Testis (tissue), 3 donors: ENCODE measurements around the gene KIAA0513. TPM values are rescaled to one million over a fixed set of nuclear protein-coding genes. Genes with fewer than 3 reads are reported as not detected.

Experiments used
- DNase-seq: peaks from one replicate; pipeline ENCODE4 v3.0.0-alpha.2; 2019
- H3K27ac ChIP-seq, 2 donors: fragments of 200-600 bp; sonication (generic); one replicate each; pipeline ENCODE4 v1.5.1; 2019
- H3K27me3 ChIP-seq: fragments of 200-600 bp; sonication (generic); one replicate; pipeline ENCODE4 v1.5.1; 2019
- H3K36me3 ChIP-seq: fragments of 200-600 bp; sonication (generic); one replicate; pipeline ENCODE4 v1.5.1; 2017; ENCODE audit warnings: low read depth; ENCODE audit errors: missing control alignments
- H3K4me1 ChIP-seq: fragments of 200-600 bp; sonication (generic); one replicate; pipeline ENCODE4 v1.5.1; 2019
- H3K4me3 ChIP-seq, 2 donors: fragments of 200-600 bp; sonication (generic); one replicate each; pipeline ENCODE4 v1.5.1; 2017 to 2019
- H3K9me3 ChIP-seq: fragments of 200-600 bp; sonication (generic); one replicate; pipeline ENCODE4 v1.5.1; 2017
- CTCF ChIP-seq, 3 experiments: fragments of 450-650 bp in 2 of 3; fragments of 200-600 bp in 1 of 3; sonication (generic) in 1 of 3; IDR thresholded peaks; one replicate each; pipeline ENCODE4 v1.5.1; 2016 to 2019; ENCODE audit warnings: antibody characterized with exemption in 3 of 3, mild to moderate bottlenecking in 2 of 3, moderate library complexity in 1 of 3
- POLR2A ChIP-seq: fragments of 450-650 bp; IDR thresholded peaks from one replicate; pipeline ENCODE4 v1.6.1; 2017; ENCODE audit warnings: antibody characterized with exemption, mild to moderate bottlenecking, moderate library complexity
- WGBS, 2 donors: methylation state at CpG; one replicate each; pipeline ENCODE4 v1.1.5; 2018; 5-methylcytosine and 5-hydroxymethylcytosine counted together
- intact Hi-C: fragments of 100-400 bp; cut with DNase I; formaldehyde crosslinking; loops from one replicate; pipeline ENCODE4 v1.15.1; 2023; ENCODE audit warnings: low total_unique reads
- polyA plus RNA-seq: library from polyadenylated mRNA; stranded (reverse); fragments of 350-450 nt; fragmentation: Illumina TruSeq; extraction: RNeasy Lipid Tissue Mini Kit (QIAGEN cat#74804); gene quantifications from one replicate; pipeline ENCODE4 v1.2.3, GENCODE V29; 2014; ENCODE audit warnings: low read depth, low replicate concordance; ENCODE audit not compliant: insufficient read depth
- total RNA-seq, 2 donors: library from RNA; depleted of rRNA; stranded (reverse); fragments of >200 nt; gene quantifications; one replicate each; pipeline ENCODE4 v1.2.3, GENCODE V29; 2016

Gene KIAA0513
- total and polyA plus RNA-seq, 3 donors from 2014 or later: 9.8 to 18.7 (median 18.4) TPM

GRCh38 chr16:85045641-85046471, 18.3 kb downstream of the KIAA0513 start:
- no peak overlapping the region for H3K27ac ChIP-seq
- WGBS, 2 donors: 87 to 88% methylated on average over 19 to 23 of the region's 23 CpGs
- intact Hi-C loops: no loop called here
- no peaks in the 10 kb centered on the region for H3K27me3 ChIP-seq
- no peak for TF ChIP-seq CTCF (IDR thresholded peaks at IDR 0.05)
- TF ChIP-seq POLR2A: no peak
- peaks cover 14% of the 10 kb centered on the region for H3K4me1 ChIP-seq
- no peaks in the 10 kb centered on the region for H3K9me3 ChIP-seq
- DNase-seq: no peak
- no peaks in the 10 kb centered on the region for H3K36me3 ChIP-seq
- no peak overlapping the region for H3K4me3 ChIP-seq

GRCh38 chr16:85046472-85046916, 18.9 kb downstream of the KIAA0513 start:
- Histone ChIP-seq H3K27ac (no peak overlapping the region), H3K9me3 (no peaks in the 10 kb centered on the region), H3K4me1 (peaks cover 20% of the 10 kb centered on the region), H3K27me3 (no peaks in the 10 kb centered on the region), H3K4me3 (no peak overlapping the region), H3K36me3 (no peaks in the 10 kb centered on the region)
- 86 to 90% methylated on average over 8 of the region's 8 CpGs for WGBS, 2 donors
- TF ChIP-seq POLR2A (no peak), CTCF (IDR thresholded peaks at IDR 0.05) (no peak)
- intact Hi-C loops: no loop called here
- DNase-seq: no peak

- TF ChIP-seq POLR2A (no peak), CTCF (IDR thresholded peaks at IDR 0.05) (no peak)
- Histone ChIP-seq H3K4me1 (peaks cover 23% of the 10 kb centered on the region), H3K4me3 (no peak overlapping the region), H3K36me3 (no peaks in the 10 kb centered on the region), H3K27ac (peak overlapping the region; percentile 11 to 48), H3K27me3 (no peaks in the 10 kb centered on the region), H3K9me3 (no peaks in the 10 kb centered on the region)
- peak; percentile 48 for DNase-seq
- intact Hi-C loops: no loop called here
- WGBS, 2 donors: 63 to 76% methylated on average over 18 to 20 of the region's 20 CpGs
Observed at GRCh38 chr16:85046931-85047866, 19.6 kb downstream of the KIAA0513 start.

- H3K27ac ChIP-seq: peak overlapping the region in 1 of 2 donors; percentile 48
- 87 to 93% methylated on average over 11 of the region's 11 CpGs for WGBS, 2 donors
- intact Hi-C loops: no loop called here
- no peaks in the 10 kb centered on the region for H3K36me3 ChIP-seq
- H3K27me3 ChIP-seq: no peaks in the 10 kb centered on the region
- no peak for DNase-seq
- H3K4me3 ChIP-seq: no peak overlapping the region
- no peaks in the 10 kb centered on the region for H3K9me3 ChIP-seq
- TF ChIP-seq POLR2A (no peak), CTCF (IDR thresholded peaks at IDR 0.05) (no peak)
- peaks cover 23% of the 10 kb centered on the region for H3K4me1 ChIP-seq
Observed at GRCh38 chr16:85047867-85048455, 20.4 kb downstream of the KIAA0513 start.
